WTC11 (cell line): Measurements from ENCODE around the gene AKT1. TPM values are rescaled to one million over a fixed set of nuclear protein-coding genes. Genes with fewer than 3 reads are reported as not detected.

Source experiments
- ATAC-seq: fragments of 200-7000 bp; cut with Tn5 transposase; 2 replicates; pipeline ENCODE4 v1.10.0; 2021; ENCODE audit warnings: mild to moderate bottlenecking, moderate library complexity
- CTCF ChIA-PET: fragments of 300-600 bp; sonication (Branson Sonifier 250); formaldehyde crosslinking; loops from one replicate; lab custom pipeline; 2021; ENCODE audit warnings: antibody characterized with exemption; lab: Charles Lee
- POLR2A ChIA-PET: fragments of 350-600 bp; sonication (Branson Sonifier 250); formaldehyde crosslinking; loops from one replicate; lab custom pipeline; 2021; ENCODE audit warnings: antibody characterized with exemption; lab: Charles Lee
- DNase-seq: peaks from one replicate; pipeline ENCODE4 v3.0.0; 2021; ENCODE audit warnings: low spot score
- H3K27ac Mint-ChIP-seq: 2 replicates; pipeline ENCODE4 v1.8.0; 2021; ENCODE audit warnings: mixed read lengths
- H3K27me3 Mint-ChIP-seq: 2 replicates; pipeline ENCODE4 v1.8.0; 2021; ENCODE audit warnings: low read depth, mild to moderate bottlenecking, moderate library complexity, mixed read lengths
- H3K36me3 Mint-ChIP-seq: 2 replicates; pipeline ENCODE4 v1.8.0; 2021; ENCODE audit warnings: mixed read lengths
- H3K4me1 Mint-ChIP-seq: 2 replicates; pipeline ENCODE4 v1.8.0; 2022; ENCODE audit warnings: mixed read lengths
- H3K4me3 Mint-ChIP-seq: 2 replicates; pipeline ENCODE4 v1.8.0; 2021; ENCODE audit warnings: mild to moderate bottlenecking, moderate library complexity, mixed read lengths
- H3K9me3 Mint-ChIP-seq: 2 replicates; pipeline ENCODE4 v1.8.0; 2021; ENCODE audit warnings: mixed read lengths
- FOXP1 ChIP-seq: sonication (generic); formaldehyde crosslinking; IDR thresholded peaks from 2 replicates; pipeline ENCODE4 v1.8.0; 2022; ENCODE audit warnings: missing genetic modification reagents, mild to moderate bottlenecking, moderate library complexity, borderline replicate concordance
- HMGXB4 ChIP-seq: sonication (generic); formaldehyde crosslinking; IDR thresholded peaks from 2 replicates; pipeline ENCODE4 v1.8.1; 2023; ENCODE audit warnings: mild to moderate bottlenecking, moderate library complexity, missing genetic modification reagents
- JAZF1 ChIP-seq: fragments of 250-450 bp; sonication (Bioruptor Pico); IDR thresholded peaks from 2 replicates; pipeline ENCODE4 v1.9.0; 2021; ENCODE audit warnings: moderate library complexity, mild to moderate bottlenecking, inconsistent platforms
- KAT7 ChIP-seq: sonication (generic); formaldehyde crosslinking; IDR thresholded peaks from 2 replicates; pipeline ENCODE4 v1.8.1; 2023; ENCODE audit warnings: missing genetic modification reagents, mild to moderate bottlenecking, borderline replicate concordance
- NR1H2 ChIP-seq: sonication (generic); formaldehyde crosslinking; IDR thresholded peaks from 2 replicates; pipeline ENCODE4 v1.9.0; 2021; ENCODE audit warnings: mild to moderate bottlenecking, moderate library complexity, missing genetic modification reagents
- RORB ChIP-seq: fragments of 250-450 bp; sonication (Bioruptor Pico); IDR thresholded peaks from 2 replicates; pipeline ENCODE4 v1.9.0; 2021; ENCODE audit warnings: mild to moderate bottlenecking
- ZBTB43 ChIP-seq: sonication (generic); formaldehyde crosslinking; IDR thresholded peaks from 2 replicates; pipeline ENCODE4 v1.8.1; 2023; ENCODE audit warnings: mild to moderate bottlenecking, missing genetic modification reagents
- ZMAT4 ChIP-seq: fragments of 250-450 bp; sonication (Bioruptor Pico); IDR thresholded peaks from 2 replicates; pipeline ENCODE4 v1.9.0; 2021; ENCODE audit warnings: mild to moderate bottlenecking
- ZNF263 ChIP-seq: sonication (generic); formaldehyde crosslinking; IDR thresholded peaks from 2 replicates; pipeline ENCODE4 v1.8.1; 2022; ENCODE audit warnings: low read depth, mild to moderate bottlenecking, moderate library complexity, missing genetic modification reagents
- ZNF317 ChIP-seq: sonication (generic); formaldehyde crosslinking; IDR thresholded peaks from 2 replicates; pipeline ENCODE4 v1.8.1; 2023; ENCODE audit warnings: low read depth, mild to moderate bottlenecking, moderate library complexity, missing genetic modification reagents, borderline replicate concordance
- ZNF416 ChIP-seq: fragments of 250-450 bp; sonication (Bioruptor Pico); IDR thresholded peaks from 2 replicates; pipeline ENCODE4 v1.9.0; 2021; ENCODE audit warnings: mild to moderate bottlenecking, inconsistent platforms
- ZNF423 ChIP-seq: fragments of 250-450 bp; sonication (Bioruptor Pico); IDR thresholded peaks from 2 replicates; pipeline ENCODE4 v2.1.2; 2022; ENCODE audit warnings: mild to moderate bottlenecking, moderate library complexity
- ZNF425 ChIP-seq: fragments of 250-450 bp; sonication (Bioruptor Pico); conservative IDR thresholded peaks from 2 replicates; pipeline ENCODE4 v1.9.0; 2021; ENCODE audit warnings: mild to moderate bottlenecking
- total RNA-seq: library from RNA; stranded (reverse); gene quantifications from 3 replicates; pipeline ENCODE4 v1.2.3, GENCODE V29; 2021
- TF ChIP-seq, protein P1 (sequence below): sonication (generic); formaldehyde crosslinking; IDR thresholded peaks from 2 replicates; pipeline ENCODE4 v1.8.0; 2023; ENCODE audit warnings: mild to moderate bottlenecking, missing genetic modification reagents
- TF ChIP-seq, protein P2 (sequence below): sonication (generic); formaldehyde crosslinking; IDR thresholded peaks from 2 replicates; pipeline ENCODE4 v1.8.0; 2022; ENCODE audit warnings: mild to moderate bottlenecking, missing genetic modification reagents

AKT1 gene
- total RNA-seq, 1 experiment from 2014 or later, result 121 TPM

DNA sequence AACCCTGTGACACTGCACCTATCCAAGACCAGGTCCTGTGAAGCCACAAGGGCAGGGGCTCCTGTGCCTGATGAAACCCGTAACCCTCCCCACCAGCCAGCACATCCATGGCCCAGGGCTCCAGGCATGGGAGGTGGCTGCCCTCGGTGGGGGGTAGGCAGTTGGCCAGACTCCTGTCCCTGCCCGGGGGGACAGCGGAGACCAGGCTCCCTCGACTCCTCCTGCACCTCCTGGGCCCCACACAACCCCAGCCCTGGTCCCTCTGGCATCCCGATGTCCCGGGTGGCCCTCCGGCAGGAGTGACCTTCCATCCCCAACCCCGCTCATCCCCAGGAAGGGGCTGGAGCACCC, 11.4 kb downstream of the AKT1 start:
- Mint-ChIP-seq H3K9me3 (no peaks in the 10 kb centered on the region), H3K4me1 (no peaks in the 10 kb centered on the region), H3K27me3 (no peaks in the 10 kb centered on the region), H3K27ac (no peak overlapping the region), H3K4me3 (no peak overlapping the region), H3K36me3 (no peaks in the 10 kb centered on the region)
- DNase-seq, result no peak
- TF ChIP-seq ZBTB43 (CRISPR knock-in tag), result no peak
- no peak for TF ChIP-seq ZNF425
- TF ChIP-seq KAT7 (CRISPR knock-in tag), result no peak
- CTCF ChIA-PET, result interaction anchor here (0.7 to 1.3 kb wide), 3 partner anchors 13 to 43 kb away, joined by 3 to 6 read pairs (median 3); no protein-coding TSS in a partner anchor
- POLR2A ChIA-PET, result no interaction called here
- no peak for ATAC-seq

- H3K4me1 Mint-ChIP-seq, result no peaks in the 10 kb centered on the region
- H3K9me3 Mint-ChIP-seq, result no peaks in the 10 kb centered on the region
- no peak for ATAC-seq
- POLR2A ChIA-PET, result no interaction called here
- no peak overlapping the region for H3K4me3 Mint-ChIP-seq
- H3K27ac Mint-ChIP-seq, result no peak overlapping the region
- no peaks in the 10 kb centered on the region for H3K36me3 Mint-ChIP-seq
- TF ChIP-seq, protein P1, sequence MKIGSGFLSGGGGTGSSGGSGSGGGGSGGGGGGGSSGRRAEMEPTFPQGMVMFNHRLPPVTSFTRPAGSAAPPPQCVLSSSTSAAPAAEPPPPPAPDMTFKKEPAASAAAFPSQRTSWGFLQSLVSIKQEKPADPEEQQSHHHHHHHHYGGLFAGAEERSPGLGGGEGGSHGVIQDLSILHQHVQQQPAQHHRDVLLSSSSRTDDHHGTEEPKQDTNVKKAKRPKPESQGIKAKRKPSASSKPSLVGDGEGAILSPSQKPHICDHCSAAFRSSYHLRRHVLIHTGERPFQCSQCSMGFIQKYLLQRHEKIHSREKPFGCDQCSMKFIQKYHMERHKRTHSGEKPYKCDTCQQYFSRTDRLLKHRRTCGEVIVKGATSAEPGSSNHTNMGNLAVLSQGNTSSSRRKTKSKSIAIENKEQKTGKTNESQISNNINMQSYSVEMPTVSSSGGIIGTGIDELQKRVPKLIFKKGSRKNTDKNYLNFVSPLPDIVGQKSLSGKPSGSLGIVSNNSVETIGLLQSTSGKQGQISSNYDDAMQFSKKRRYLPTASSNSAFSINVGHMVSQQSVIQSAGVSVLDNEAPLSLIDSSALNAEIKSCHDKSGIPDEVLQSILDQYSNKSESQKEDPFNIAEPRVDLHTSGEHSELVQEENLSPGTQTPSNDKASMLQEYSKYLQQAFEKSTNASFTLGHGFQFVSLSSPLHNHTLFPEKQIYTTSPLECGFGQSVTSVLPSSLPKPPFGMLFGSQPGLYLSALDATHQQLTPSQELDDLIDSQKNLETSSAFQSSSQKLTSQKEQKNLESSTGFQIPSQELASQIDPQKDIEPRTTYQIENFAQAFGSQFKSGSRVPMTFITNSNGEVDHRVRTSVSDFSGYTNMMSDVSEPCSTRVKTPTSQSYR (CRISPR knock-in tag), result no peak
- no peak for TF ChIP-seq ZNF263 (CRISPR knock-in tag)
- no peak for TF ChIP-seq NR1H2 (CRISPR knock-in tag)
- TF ChIP-seq ZMAT4 (CRISPR knock-in tag), result no peak
- TF ChIP-seq ZNF416, result no peak
- no peak for TF ChIP-seq JAZF1 (CRISPR knock-in tag)
- TF ChIP-seq ZNF423 (CRISPR knock-in tag), result no peak
- no peak for TF ChIP-seq RORB
- TF ChIP-seq ZNF317 (CRISPR knock-in tag), result no peak
- TF ChIP-seq, protein P2, sequence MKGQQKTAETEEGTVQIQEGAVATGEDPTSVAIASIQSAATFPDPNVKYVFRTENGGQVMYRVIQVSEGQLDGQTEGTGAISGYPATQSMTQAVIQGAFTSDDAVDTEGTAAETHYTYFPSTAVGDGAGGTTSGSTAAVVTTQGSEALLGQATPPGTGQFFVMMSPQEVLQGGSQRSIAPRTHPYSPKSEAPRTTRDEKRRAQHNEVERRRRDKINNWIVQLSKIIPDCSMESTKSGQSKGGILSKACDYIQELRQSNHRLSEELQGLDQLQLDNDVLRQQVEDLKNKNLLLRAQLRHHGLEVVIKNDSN (CRISPR knock-in tag), result no peak
- TF ChIP-seq FOXP1 (CRISPR knock-in tag), result no peak
- no peak for TF ChIP-seq HMGXB4 (CRISPR knock-in tag)
- TF ChIP-seq, all 79 proteins: peak for 0
- no peak for DNase-seq
- CTCF ChIA-PET, result interaction anchor here (0.7 kb wide), 1 partner anchor 44 kb away, joined by 3 read pairs; no protein-coding TSS in a partner anchor
- no peaks in the 10 kb centered on the region for H3K27me3 Mint-ChIP-seq
Observed at GRCh38 chr14:104783484-104784217, 11.9 kb downstream of the AKT1 start.
